LNCAP (cell line): ENCODE data around the gene COL5A3.

Source experiments
- CTCF ChIP-seq: fragments of 450-650 bp; IDR thresholded peaks from 2 replicates; pipeline ENCODE4 v1.5.1; 2017; ENCODE audit warnings: mild to moderate bottlenecking

Gene COL5A3

GRCh38 chr19:10020851-10021250 is 10.5 kb upstream of the COL5A3 start:
- no peak for TF ChIP-seq CTCF

- TF ChIP-seq CTCF: no peak
These were observed 8.9 kb upstream of the COL5A3 start for GRCh38 chr19:10019246-10019645.

- no peak for TF ChIP-seq CTCF
These were observed 8.5 kb upstream of the COL5A3 start for GRCh38 chr19:10018786-10019185.

- TF ChIP-seq CTCF: no peak
These were observed 8.0 kb upstream of the COL5A3 start for GRCh38 chr19:10018263-10018662.

GRCh38 chr19:10013834-10014618 is 3.7 kb upstream of the COL5A3 start:
- no peak for TF ChIP-seq CTCF

- no peak for TF ChIP-seq CTCF
These were observed 3.0 kb upstream of the COL5A3 start, which contains the start of gene RDH8 for GRCh38 chr19:10013316-10013715. RDH8 (plus strand) TSS chr19:10013483; CDS start chr19:10013498, 15 bp downstream.

GRCh38 chr19:10011974-10012373 is 1.7 kb upstream of the COL5A3 start:
- TF ChIP-seq CTCF: no peak
